ENCODE data around the gene MPEG1.

- TF ChIP-seq POLR2AphosphoS5 (IDR thresholded peaks at IDR 0.05; ENCODE audit: control insufficient read depth, insufficient read depth, low read depth, low read length) (no peak), CEBPB (tag; IDR thresholded peaks at IDR 0.05) (no peak), RCOR1 (IDR thresholded peaks at IDR 0.05; ENCODE audit: borderline replicate concordance in 1 of 2, low read depth in 2 of 2, low read length in 2 of 2) (no peak), ATF3 (IDR thresholded peaks at IDR 0.05) (no peak), ATF3 (CRISPR knock-in tag; conservative IDR thresholded peaks at IDR 0.05) (no peak), SMC3 (conservative IDR thresholded peaks at IDR 0.05; ENCODE audit: insufficient read depth, low read depth, low read length) (no peak), OTX1 (CRISPR knock-in tag; IDR thresholded peaks at IDR 0.05) (no peak), RNF2 (IDR thresholded peaks at IDR 0.05) (no peak), EHMT2 (IDR thresholded peaks at IDR 0.05) (no peak), FOXM1 (IDR thresholded peaks at IDR 0.05; ENCODE audit: low read depth) (no peak), FOXM1 (CRISPR knock-in tag; IDR thresholded peaks at IDR 0.05; ENCODE audit: low read depth) (no peak), CTCF (IDR thresholded peaks at IDR 0.05 in 2 of 3, conservative IDR thresholded peaks at IDR 0.05 in 1 of 3; ENCODE audit: insufficient read depth in 2 of 3, low read depth in 1 of 3, low read length in 3 of 3) (no peak), MYC (IDR thresholded peaks at IDR 0.05; ENCODE audit: low read depth, low read length) (no peak), MYC (CRISPR knock-in tag; IDR thresholded peaks at IDR 0.05; ENCODE audit: borderline replicate concordance, low read depth) (no peak), AFF4 (CRISPR knock-in tag; IDR thresholded peaks at IDR 0.05) (no peak), SNAPC5 (CRISPR knock-in tag; IDR thresholded peaks at IDR 0.05) (no peak), ZNF431 (CRISPR knock-in tag; IDR thresholded peaks at IDR 0.05) (no peak)
These were observed 505 bp downstream of the MPEG1 start for GRCh38 chr11:59212222-59212621.
